NCI-H2029 (cell line): ENCODE results near the gene MOV10.

Experiments used
- DNase-seq: peaks from one replicate; lab custom pipeline; 2025; lab: John Stamatoyannopoulos, UW

Gene MOV10

DNA sequence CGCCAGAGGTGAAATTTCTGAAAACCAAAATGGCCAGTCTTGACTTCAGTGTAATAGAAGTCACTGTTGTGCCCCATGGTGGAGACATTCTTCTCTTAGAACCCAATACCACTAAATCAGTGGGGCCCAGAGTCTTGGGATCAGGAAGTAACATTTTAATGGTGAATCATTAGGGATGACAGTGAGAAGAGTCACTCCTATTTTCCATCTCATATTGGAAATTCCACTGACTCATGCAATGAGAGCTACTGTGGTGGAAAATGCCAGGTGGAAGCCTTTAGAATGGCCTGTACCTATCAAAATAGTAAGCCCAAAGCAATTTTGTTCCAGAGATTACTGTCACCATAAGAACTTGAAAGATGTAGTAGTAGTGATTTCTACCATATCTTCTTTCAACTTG, 61.3 kb downstream of the MOV10 start:
- no peak for DNase-seq

GRCh38 chr1:112737573-112737972, 63.1 kb downstream of the MOV10 start:
- DNase-seq = no peak

DNA sequence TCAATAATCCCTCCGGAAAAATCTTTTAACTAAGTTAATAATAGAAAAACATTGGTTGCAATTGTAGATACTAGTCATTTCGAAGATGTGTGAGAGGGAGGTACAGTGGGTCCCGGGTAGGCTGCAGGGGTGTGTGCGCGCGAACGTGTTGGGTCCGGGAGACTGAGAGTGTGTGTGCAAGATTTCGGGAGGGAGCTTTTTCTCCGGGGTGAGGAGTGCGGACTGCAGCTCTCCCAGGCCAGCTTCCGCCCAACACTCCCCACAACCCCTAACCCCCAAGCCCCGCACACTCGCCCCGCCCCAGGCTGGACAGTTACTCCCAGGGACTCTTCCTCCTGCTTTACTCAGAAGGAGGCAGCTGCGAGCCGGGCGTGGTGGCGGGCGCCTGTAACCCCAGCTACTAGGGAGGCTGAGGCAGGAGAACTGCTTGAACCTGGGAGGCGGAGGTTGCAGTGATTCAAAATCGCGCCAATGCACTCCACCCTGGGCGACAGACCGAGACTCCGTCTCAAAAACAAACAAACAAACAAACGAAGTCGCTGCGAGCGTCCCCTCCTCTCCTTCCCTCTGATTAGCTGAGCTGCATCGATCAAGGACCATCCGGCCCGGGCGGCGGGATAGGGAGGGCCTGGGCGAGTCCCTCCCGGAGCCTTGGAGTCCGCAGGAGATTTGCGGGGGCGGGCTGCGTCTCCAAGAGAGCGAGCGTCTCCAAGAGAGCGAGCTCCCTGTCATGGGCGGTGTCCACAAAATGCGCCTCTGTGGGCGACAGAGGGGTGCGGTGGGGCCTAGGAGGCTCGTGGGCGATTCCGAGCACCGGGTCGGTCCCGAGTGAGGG, 68.9 kb downstream of the MOV10 start:
- DNase-seq = no peak

GRCh38 chr1:112744009-112744578, 69.6 kb downstream of the MOV10 start:
- no peak for DNase-seq

GRCh38 chr1:112748396-112748795, 73.9 kb downstream of the MOV10 start:
- DNase-seq = no peak
